CD4-positive, alpha-beta T cell treated with Interferon gamma for 1 hour (primary cell): ENCODE measurements around the gene IKZF4.
"Not testable (repeated sequence)": the region's sequence is repeated elsewhere in the genome, so short reads cannot be mapped to it uniquely, and the experiment has no call there.

ENCODE experiments used
- DNase-seq: peaks from one replicate; pipeline ENCODE4 v3.0.0-alpha.2; 2020

Gene IKZF4

DNA sequence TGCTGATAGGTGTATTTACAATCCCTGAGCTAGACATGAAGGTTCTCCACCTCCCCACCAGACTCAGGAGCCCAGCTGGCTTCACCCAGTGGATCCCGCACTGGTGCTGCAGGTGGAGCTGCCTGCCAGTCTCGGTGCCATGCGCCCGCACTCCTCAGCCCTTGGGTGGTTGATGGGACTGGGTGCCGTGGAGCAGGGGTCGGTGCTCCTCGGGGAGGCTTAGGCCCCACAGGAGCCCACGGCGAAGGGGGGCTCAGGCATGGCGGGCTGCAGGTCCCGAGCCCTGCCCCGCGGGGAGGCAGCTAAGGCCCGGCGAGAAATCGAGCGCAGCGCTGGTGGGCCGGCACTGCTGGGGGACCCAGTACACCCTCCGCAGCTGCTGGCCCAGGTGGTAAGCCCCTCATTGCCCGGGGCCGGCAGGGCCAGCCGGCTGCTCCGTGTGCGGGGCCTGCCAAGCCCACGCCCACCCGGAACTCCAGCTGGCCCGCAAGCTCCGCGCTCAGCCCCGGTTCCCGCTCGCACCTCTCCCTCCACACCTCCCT lies 20.8 kb upstream of the IKZF4 start:
- DNase-seq: not testable (repeated sequence)

DNA sequence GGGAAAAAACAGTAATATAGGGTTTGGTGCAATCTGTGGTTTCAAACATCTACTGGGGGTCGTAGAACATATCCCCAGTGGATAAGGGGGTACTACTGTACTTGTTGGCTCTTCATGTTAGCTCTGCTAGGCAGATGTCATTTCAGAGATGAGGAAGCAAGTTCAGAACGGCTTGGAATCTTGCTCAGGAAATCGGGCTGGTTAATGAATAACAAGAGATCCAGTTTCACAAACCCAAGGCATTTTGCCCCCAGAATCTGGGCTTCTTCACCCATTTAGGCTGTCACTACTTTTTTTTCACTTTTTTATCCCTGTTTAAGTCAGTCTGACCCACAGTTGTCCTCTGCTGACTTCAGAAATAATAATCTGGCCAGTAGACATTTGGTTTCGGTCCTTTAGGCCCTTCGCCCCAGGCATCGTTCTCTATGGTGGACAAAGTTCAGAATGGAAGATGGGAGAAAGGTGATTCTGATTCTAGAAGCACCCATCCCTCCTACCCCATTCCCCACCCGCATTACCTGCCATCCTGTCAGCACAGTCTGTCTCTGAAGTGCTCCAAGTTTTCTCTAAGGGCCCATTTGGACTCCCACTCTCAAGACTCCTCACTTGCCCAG lies 19.2 kb upstream of the IKZF4 start:
- no peak for DNase-seq

DNA sequence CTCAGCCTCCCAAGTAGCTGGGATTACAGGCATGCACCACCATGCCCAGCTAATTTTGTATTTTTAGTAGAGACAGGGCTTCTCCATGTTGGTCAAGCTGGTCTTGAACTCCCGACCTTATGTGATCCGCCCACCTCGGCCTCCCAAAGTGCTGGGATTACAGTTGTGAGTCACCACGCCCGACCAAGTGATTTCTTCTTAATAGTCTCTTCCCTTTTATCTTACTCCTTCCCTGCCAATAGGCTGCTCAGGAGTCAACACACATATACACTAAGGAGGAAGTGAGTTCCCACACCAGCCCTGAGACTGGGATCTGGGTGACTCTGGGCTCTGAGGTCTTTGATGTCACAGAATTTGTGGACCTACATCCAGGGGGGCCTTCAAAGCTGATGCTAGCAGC lies 17.5 kb upstream of the IKZF4 start:
- DNase-seq: peak; percentile 15

DNA sequence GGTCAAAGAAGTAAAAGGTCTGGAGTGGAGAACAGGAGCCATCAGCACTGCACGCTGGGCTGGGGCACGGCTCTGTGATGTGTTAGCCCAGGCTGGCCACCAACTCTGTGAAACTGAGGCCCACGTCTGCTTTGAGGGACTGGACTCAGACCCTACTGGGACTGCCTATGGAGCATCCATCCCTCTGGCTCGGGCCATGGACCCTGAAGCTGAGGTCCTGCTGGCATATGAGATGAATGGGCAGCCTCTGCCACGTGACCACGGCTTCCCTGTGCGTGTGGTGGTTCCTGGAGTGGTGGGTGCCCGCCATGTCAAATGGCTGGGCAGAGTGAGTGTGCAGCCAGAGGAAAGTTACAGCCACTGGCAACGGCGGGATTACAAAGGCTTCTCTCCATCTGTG lies 16.6 kb upstream of the IKZF4 start:
- DNase-seq: no peak

DNA sequence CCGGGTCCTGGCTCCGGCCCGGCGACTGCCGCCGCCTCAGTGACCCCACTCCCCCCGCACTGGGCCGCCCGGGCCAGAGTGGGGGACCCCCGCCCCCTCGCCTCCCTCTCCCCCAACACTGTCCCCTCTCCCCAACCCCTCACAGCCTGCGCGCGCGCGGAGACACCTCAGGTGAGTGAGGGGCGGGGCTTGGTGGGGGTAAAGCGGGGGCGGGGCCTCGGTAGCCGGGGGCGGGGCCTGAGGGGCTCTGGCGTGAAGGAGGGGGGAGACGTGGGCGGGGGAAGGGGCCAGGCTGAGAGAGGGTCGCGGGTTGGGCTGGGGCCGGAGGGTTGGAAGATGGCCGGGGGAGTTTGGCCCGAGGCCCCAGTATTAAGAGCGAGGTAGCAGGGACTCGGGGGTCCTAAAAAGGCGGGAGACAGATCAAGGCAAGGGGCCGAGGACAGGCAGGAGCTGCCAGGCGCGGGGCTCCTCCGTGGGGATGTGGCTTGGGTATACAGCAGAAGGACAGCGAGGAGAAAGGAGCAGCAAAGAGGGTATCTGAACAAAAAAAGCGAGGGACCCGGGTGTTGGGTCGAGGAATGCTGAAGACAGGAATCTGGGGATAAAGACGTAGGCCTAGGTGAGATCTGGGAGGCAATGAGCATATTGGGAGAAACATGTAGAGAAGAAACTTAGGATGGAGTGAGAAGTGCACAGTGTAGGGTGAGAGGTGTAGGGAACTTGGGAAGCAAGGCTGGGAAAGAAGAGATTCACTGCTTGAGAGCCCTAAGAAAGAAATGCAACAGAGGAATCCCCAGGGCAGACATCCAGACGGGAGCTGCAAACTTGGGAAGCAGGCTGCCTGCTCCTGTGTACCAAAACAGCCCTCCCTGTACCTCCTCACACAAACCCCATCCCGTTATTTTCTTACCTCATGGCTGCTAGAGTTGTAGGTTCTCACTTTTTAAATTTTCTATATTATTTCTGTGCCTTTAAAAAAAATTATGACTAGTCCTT lies 13.0 kb upstream of the IKZF4 start:
- peak; percentile 58 for DNase-seq

DNA sequence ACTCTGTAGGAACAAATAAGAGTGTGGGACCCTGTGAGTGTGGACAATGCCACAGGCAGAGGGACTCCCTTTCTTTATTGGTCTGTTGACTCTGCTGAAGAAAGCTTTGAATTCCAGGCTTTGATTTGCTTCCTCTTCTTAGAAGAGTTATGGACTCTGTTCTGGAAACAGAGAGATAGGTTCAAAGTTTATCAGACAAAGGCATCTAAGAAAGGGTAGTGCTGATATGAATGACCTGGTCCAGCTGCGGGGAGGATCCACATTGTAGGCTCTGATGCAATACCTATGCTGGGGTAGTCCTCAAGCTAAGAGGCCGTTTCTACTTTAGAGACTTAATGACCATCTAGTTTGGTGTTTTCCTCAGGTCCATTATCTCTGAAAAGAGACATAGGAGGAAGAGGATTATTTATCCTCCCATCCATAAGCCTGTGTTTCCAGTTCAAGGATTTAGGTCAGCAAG lies 10.7 kb upstream of the IKZF4 start:
- DNase-seq: no peak

DNA sequence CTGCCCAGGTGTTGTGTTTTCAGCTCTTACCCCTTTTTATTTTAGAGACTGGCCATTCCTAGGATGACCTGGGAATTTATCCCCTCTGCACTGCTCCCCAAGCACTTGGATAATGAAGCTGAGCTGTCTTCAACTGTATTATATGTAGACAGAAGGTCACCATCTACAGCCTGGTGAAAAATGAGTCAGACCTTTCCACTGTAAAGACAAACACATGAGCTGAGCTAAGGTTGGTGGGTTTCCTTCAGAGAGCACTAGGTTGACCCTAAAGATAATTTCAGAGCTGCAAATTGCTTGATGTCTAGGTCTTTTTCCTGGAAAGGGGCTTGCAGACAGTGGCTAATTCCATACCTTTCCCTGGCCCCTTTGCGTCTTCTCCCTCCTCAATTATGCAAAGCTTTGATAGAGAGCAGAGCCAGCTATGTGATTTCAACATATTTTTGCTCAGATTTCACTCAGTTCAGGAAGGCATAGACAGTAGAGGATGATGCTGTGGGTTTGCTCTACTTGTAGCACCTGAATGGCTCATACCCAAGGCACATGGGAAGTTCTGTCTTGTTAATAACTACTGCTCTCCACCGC lies 9.2 kb upstream of the IKZF4 start:
- no peak for DNase-seq

DNA sequence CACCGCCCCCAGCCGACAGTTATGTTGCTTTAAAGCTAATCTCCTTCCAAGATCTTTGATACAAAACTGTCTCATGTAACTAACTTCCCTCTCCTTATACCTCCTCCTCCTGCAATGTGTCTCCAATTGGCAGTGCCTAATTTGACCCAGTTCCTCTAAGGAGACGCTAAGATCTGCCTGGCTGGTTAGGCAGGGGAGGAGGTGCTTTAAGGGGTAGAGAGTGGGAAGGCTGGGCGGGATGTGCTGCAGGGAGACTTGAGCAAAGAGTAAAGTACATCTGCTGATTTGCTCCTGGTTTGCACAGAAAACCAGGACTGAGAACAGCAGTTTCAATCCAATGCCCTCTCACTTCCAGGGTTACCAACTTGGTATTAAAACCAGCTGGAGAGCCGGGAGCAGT lies 7.4 kb upstream of the IKZF4 start:
- no peak for DNase-seq

DNA sequence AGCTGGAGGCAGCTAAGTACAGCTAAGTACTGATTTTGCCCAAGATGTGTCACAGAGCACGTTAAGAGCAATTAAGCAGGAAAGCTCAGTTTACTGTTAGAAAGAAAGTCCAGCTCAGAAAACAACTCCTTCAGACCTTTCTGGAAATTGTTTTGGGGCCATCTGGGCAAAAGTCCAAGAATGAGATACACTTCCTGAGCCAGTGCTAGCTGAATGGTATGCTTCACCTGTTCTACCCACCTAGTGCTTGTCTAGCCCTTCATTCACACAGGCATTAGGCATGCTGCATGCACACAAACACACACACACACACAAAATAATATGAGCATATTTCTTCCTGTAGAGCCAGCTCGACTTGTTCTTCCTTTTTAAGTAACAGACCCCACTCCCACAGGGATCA lies 6.6 kb upstream of the IKZF4 start:
- DNase-seq: no peak

DNA sequence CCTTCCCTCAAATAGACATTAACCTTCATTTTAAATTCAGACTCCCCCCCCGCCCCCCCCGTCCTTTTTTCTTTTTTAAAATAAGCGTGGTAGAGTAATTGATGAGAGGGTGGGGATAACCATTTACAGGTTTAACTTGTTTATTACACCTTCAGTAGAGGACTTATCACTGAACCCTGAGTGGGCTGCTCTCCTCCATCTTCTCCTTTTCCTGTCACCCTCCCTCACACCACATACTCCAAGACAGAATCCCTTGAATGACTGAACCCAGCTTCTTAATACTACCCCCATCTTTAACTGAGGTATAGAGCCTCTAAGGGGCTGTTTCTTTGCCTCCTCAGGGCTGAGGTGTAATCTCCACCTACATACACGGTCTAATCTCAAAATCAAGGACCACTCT lies 3.7 kb upstream of the IKZF4 start:
- DNase-seq: no peak

DNA sequence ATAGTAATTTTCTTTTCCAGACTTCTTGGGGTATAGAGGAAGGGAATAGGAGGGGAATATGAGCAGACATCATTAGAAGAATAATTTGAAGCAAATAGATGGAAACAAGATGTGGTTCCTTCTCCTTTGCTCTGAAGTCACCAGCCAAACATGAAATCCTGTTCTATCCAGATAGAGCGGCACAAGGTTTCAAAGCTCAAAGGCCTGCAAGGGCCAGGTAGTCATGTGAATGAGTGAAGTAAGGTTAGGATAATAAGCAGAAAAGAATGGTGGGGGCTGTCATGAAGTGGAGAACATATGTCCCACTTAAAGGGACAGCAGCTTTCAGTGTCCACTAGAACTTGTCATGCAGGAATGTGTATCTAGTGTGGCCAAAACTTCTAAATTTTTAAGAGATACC lies 2.5 kb upstream of the IKZF4 start:
- no peak for DNase-seq

DNA sequence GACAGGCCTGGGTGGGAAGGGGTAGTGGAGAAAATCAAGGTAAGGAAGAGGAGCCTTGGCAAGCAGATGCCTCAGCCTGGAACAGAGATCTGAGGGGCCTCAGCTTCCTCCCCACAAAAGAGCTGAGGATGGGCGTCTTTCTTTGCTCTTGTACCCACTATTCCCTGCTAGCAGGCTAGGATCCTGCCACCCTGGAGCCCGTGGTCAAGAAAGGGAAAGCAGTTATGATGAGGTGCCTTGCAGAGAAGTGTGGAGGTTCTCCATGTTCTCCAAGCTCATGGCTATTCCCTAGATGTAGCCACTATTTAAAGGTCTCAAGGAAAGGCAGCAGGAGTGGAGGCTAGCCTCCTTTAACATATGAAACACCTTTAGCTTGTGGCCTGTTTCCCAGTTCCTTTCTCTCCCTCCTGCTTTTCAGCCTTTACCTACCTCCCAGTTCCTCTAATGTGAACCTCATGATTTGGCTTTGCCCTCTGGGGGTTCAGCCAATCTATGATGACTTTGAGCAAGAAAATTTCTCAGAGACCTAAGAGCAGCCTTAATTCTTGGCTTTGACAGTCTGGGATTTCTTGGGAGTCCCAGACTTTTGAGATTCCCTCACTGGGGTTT lies 1.1 kb downstream of the IKZF4 start:
- no peak for DNase-seq

DNA sequence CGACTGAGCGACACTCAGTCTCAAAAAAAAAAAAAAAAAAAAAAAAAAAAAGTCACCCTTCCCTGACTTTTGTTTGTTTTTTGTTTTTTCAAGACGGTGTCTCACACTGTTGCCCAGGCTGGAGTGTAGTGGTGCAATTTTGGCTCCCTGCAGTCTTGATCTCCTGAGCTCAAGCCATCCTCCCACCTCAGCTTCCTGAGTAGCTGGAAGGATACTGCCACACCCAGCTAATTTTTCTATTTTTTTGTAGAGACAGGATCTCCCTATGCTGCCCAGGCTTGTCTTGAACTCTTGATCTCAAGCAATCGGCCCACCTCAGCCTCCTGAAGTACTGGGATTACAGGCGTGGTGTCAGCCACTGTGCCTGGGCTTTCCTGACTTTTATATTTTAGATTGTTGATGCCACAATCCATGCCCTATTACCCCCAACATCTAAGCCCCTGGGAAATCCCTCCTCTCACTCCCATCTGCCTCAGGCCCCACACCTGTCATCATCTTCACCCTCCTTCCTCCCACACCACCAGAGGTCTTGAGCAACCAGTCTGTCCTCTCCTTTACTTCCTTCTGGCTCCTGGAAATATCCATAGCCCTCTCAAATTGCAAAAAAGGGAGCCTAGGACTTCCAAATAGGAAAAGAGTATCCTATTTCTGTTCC lies 7.8 kb downstream of the IKZF4 start:
- DNase-seq: no peak

DNA sequence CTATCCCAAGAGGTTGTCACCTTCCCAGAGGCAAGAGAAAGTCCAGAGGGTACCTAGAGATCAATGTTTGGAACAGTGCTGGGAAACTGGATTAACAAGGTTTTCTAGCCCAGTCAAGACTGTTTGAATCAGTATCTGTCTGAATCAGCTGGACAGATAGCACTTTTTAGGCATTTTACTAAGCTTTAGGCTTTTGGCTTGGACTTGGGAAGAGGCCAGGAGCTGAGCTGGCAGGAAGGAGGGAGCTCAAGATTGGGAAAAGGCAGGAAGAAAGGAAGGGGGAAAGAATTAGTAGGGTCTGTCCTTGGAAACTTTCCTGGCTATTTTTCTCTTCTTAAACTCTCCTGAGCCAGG lies 8.3 kb downstream of the IKZF4 start:
- DNase-seq: no peak

DNA sequence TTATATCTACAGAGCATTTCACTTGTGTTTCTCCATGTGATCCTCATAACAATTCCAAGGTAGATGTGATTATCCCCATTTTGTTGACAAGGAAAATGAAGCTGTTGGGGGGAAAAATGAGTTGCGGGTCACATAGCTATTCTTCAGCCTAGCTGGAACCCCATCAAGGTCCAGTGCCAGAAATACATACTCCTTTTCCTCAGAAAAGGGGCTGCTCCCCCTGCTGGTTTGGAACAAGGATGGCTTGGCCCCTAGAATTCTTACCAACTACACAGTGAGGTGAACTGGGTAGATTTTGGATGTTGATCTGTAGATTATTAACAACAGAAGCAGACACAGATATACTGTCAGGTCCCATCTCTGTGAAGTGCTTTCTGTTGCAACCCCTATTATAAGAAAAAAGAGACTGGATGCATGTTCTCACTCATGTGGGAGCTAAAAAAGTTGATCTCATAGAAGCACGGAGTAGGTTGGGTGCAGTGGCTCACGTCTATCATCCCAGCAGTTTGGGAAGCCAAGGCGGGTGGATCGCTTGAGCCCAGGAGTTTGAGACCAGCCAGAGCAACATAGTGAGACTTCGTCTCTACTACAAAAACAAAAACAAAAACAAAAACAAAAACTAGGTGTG lies 8.9 kb downstream of the IKZF4 start:
- DNase-seq: peak; percentile 38

DNA sequence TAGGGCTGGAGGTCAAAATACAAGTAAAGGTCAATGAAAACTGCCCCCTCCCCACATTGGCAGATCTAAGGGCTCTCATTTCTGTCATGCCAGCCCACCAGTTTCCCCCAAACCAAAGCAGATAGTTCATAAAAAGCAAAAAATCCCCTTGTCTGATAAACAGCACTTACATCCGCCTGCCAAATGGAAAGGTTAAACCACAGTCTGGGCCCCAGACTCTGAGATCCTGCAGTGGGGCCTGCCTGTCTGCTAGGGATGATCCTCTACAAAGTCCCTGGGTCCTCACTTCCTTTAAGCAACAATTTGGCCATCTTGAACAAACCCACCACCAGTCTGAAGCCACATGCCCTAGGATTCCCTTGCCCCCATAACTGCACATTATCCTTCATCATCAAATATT lies 11.1 kb downstream of the IKZF4 start:
- DNase-seq: no peak

DNA sequence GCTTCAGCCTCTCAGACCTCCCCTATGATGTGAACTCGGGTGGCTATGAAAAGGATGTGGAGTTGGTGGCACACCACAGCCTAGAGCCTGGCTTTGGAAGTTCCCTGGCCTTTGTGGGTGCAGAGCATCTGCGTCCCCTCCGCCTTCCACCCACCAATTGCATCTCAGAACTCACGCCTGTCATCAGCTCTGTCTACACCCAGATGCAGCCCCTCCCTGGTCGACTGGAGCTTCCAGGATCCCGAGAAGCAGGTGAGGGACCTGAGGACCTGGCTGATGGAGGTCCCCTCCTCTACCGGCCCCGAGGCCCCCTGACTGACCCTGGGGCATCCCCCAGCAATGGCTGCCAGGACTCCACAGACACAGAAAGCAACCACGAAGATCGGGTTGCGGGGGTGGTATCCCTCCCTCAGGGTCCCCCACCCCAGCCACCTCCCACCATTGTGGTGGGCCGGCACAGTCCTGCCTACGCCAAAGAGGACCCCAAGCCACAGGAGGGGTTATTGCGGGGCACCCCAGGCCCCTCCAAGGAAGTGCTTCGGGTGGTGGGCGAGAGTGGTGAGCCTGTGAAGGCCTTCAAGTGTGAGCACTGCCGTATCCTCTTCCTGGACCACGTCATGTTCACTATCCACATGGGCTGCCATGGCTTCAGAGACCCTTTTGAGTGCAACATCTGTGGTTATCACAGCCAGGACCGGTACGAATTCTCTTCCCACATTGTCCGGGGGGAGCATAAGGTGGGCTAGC lies 13.9 kb downstream of the IKZF4 start:
- peak; percentile 12 for DNase-seq

DNA sequence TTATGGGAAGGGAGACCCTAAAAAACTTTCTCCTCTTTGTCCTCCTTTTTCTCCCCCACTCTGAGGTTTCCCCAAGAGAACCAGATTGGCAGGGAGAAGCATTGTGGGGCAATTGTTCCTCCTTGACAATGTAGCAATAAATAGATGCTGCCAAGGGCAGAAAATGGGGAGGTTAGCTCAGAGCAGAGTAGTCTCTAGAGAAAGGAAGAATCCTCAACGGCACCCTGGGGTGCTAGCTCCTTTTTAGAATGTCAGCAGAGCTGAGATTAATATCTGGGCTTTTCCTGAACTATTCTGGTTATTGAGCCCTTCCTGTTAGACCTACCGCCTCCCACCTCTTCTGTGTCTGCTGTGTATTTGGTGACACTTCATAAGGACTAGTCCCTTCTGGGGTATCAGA lies 16.3 kb downstream of the IKZF4 start:
- DNase-seq: no peak

DNA sequence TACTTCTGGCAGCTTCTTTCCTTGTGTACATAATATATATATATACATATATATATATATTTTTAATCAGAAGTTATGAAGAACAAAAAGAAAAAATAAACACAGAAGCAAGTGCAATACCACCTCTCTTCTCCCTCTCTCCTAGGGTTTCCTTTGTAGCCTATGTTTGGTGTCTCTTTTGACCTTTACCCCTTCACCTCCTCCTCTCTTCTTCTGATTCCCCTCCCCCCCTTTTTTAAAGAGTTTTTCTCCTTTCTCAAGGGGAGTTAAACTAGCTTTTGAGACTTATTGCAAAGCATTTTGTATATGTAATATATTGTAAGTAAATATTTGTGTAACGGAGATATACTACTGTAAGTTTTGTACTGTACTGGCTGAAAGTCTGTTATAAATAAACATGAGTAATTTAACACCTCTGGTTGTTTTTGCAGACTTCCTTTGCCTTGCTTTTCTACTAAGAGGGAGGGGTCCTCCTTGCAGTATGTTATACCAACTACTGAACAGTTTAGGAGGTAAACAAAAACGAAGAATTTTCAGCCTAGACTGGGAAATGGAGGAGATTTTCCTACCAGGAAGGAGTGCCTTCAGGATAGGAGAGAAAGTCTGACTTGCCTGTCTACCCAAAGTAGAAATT lies 17.3 kb downstream of the IKZF4 start:
- no peak for DNase-seq

DNA sequence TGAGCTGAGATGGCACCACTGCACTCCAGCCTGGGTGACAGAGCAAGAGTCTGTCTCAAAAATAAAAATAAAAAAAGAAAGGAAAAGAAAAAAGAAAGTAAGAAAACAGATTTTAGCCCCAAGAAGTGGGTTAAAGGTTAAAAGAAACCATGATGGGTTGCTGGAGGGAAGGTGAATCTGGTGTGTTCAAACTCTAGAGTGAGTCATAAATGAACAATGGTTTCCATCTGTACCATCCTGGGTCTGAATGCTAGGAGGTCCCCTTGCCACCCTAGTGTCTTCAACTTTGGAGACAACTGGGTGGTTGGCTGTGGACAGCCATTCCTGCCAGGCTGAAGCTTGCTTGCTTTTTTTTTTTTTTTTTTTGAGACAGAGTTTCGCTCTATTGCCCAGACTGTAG lies 19.3 kb downstream of the IKZF4 start:
- no peak for DNase-seq

DNA sequence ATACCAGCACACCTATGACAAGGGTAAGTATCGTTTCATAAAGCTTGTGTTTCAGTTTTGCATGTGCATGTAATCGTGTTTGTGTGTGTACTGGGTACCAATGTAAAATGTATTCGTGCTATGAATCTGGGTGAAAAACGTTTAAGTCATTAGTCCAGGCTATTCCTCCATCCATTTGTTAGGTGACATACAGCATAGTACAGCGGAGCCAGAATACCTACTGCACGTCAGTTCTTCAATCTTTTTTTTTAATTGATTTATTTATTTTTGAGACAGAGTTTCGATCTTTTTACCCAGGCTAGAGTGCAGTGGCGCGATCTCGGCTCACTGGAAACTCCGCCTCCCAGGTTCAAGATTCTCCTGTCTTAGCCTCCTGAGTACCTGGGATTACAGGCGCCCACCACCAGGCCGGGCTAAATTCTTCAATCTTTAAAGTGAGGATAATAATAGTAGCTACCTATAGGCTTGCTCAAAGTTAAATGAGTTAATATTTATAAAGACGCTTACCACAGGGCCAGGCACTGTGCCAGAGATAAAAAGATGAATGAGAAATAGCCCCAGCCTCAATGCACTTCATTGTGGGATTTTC lies 20.2 kb downstream of the IKZF4 start:
- no peak for DNase-seq
